ENCODE results near the gene SEC16A. TPM values are rescaled to one million over a fixed set of nuclear protein-coding genes. Genes with fewer than 3 reads are reported as not detected.

The SEC16A gene
- 15.1 and 36.7 TPM in 2 replicates for total RNA-seq

GRCh38 chr9:136482793-136483588, at the start of gene SEC16A:
SEC16A (minus strand) TSS chr9:136483040; CDS start chr9:136477615, 5,425 bp downstream.

GRCh38 chr9:136439481-136440408, 43.1 kb downstream of the SEC16A start, which contains the start of gene INPP5E:
INPP5E (minus strand) TSS chr9:136439845; CDS start chr9:136439419, 426 bp downstream.

GRCh38 chr9:136410500-136411287, 72.1 kb downstream of the SEC16A start, which contains the start of the genes ENTR1 and PMPCA:
ENTR1 (minus strand) TSS chr9:136410614; CDS start chr9:136410397, 217 bp downstream.
PMPCA (plus strand) TSS chr9:136410658; CDS start chr9:136410669, 11 bp downstream.

GRCh38 chr9:136400038-136400834, 82.6 kb downstream of the SEC16A start, which contains the start of gene SNAPC4:
SNAPC4 (minus strand) TSS chr9:136400170; CDS start chr9:136398428, 1,742 bp downstream.

Other genes starting within 250 kb of the SEC16A start
- 5.5 and 19.4 TPM in 2 replicates for gene QSOX2, start 237.2 kb downstream of the SEC16A start, total RNA-seq
- gene CCDC187, start 178.9 kb downstream of the SEC16A start, total RNA-seq: not detected in 2 replicates
- 10.0 and 30.0 TPM in 2 replicates for gene GPSM1, start 155.5 kb downstream of the SEC16A start, total RNA-seq
- gene DNLZ, start 119.3 kb downstream of the SEC16A start, total RNA-seq: 9.8 and 12.6 TPM in 2 replicates
- 0.16 and 0.50 TPM in 2 replicates for gene CARD9, start 109.4 kb downstream of the SEC16A start, total RNA-seq
- gene SNAPC4, start 82.9 kb downstream of the SEC16A start, total RNA-seq: 4.5 and 10.1 TPM in 2 replicates
- gene ENTR1, start 72.4 kb downstream of the SEC16A start, total RNA-seq: 21.4 and 34.0 TPM in 2 replicates
- gene PMPCA, start 72.4 kb downstream of the SEC16A start, total RNA-seq: 30.4 and 37.3 TPM in 2 replicates
- 5.3 and 8.1 TPM in 2 replicates for gene INPP5E, start 43.2 kb downstream of the SEC16A start, total RNA-seq
- 132 and 251 TPM in 2 replicates for gene NOTCH1, start 63.0 kb upstream of the SEC16A start, total RNA-seq
- gene EGFL7, start 179.9 kb upstream of the SEC16A start, total RNA-seq: 374 and 420 TPM in 2 replicates
- 33.7 and 40.7 TPM in 2 replicates for gene AGPAT2, start 204.4 kb upstream of the SEC16A start, total RNA-seq
- 109 and 161 TPM in 2 replicates for gene DIPK1B, start 229.5 kb upstream of the SEC16A start, total RNA-seq

Data from bladder microvascular endothelial cell (primary cell).